Prostate gland (tissue), 2 donors: ENCODE data around the gene CAP2.

Source experiments
- POLR2A ChIP-seq: fragments of 450-650 bp; IDR thresholded peaks from one replicate; pipeline ENCODE4 v1.6.1; 2016; ENCODE audit warnings: antibody characterized with exemption, mild to moderate bottlenecking
- POLR2AphosphoS5 ChIP-seq: sonication (generic); formaldehyde crosslinking; IDR thresholded peaks from one replicate; pipeline ENCODE4 v1.6.1; 2017; ENCODE audit warnings: antibody characterized with exemption
- TF ChIP-seq, protein P1 (sequence below), 4 experiments: fragments of 200-600 bp in 2 of 4; fragments of 450-650 bp in 2 of 4; sonication (generic) in 2 of 4; IDR thresholded peaks; 1 replicate in 3 of 4; 2 replicates in 1 of 4; pipeline ENCODE4 v1.5.1; 2016 to 2019; ENCODE audit warnings: antibody characterized with exemption in 4 of 4, mild to moderate bottlenecking in 2 of 4, moderate library complexity in 2 of 4

DNA sequence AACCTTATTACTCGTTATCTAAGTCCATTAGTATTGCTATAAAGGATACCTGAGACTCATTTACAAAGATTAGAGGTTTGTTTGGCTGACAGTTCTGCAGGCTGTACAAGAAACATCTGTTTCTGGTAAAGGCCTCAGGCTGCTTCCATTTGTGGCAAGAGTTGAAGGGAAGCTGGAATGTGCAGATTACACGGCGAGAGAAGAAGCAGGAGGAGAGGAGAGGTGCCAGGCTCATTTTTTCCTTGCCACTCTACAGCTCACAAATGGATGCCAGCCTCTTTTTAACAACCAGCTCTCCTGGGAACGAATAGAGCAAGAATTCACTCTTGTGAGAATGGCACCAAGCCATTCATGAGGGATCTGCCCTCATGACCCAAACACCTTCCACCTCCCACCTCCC is 14.7 kb downstream of the CAP2 start:
- TF ChIP-seq, protein P1, sequence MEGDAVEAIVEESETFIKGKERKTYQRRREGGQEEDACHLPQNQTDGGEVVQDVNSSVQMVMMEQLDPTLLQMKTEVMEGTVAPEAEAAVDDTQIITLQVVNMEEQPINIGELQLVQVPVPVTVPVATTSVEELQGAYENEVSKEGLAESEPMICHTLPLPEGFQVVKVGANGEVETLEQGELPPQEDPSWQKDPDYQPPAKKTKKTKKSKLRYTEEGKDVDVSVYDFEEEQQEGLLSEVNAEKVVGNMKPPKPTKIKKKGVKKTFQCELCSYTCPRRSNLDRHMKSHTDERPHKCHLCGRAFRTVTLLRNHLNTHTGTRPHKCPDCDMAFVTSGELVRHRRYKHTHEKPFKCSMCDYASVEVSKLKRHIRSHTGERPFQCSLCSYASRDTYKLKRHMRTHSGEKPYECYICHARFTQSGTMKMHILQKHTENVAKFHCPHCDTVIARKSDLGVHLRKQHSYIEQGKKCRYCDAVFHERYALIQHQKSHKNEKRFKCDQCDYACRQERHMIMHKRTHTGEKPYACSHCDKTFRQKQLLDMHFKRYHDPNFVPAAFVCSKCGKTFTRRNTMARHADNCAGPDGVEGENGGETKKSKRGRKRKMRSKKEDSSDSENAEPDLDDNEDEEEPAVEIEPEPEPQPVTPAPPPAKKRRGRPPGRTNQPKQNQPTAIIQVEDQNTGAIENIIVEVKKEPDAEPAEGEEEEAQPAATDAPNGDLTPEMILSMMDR (IDR thresholded peaks at IDR 0.05) = no peak
- no peak for TF ChIP-seq POLR2AphosphoS5
- no peak for TF ChIP-seq POLR2A
